HCT116 (cell line): ENCODE measurements around the gene CCR2. TPM values are rescaled to one million over a fixed set of nuclear protein-coding genes. Genes with fewer than 3 reads are reported as not detected.

Experiments used
- ATAC-seq: fragments of 200-7000 bp; cut with Tn5 transposase; 2 replicates; pipeline ENCODE4 v1.9.1; 2020; ENCODE audit warnings: mild to moderate bottlenecking, moderate library complexity
- BruUV-seq: library from RNA; stranded (reverse); fragments of 400-500 nt; replicated peaks from 2 replicates; lab custom pipeline; 2021; lab: Mats Ljungman, UMichigan
- CTCF ChIA-PET: fragments of 300-600 bp; sonication (Branson Sonifier 250); formaldehyde crosslinking; loops from one replicate; lab custom pipeline; 2021; ENCODE audit warnings: antibody characterized with exemption; lab: Charles Lee
- POLR2A ChIA-PET: fragments of 300-600, 350-600 bp; sonication (Branson Sonifier 250); formaldehyde crosslinking; loops from one replicate; lab custom pipeline; 2021; ENCODE audit warnings: antibody characterized with exemption; lab: Charles Lee
- RAD21 ChIA-PET, 2 experiments: fragments of 300-600 bp; sonication (Branson Sonifier 250); formaldehyde crosslinking; loops; one replicate each; lab custom pipeline; 2023; ENCODE audit warnings: low total read pairs in 2 of 2; ENCODE audit not compliant: uncharacterized antibody in 2 of 2, unreplicated experiment in 2 of 2, low non-redundant PET in 1 of 2; lab: Charles Lee
- DNase-seq: peaks from one replicate; pipeline ENCODE4 v3.0.0-alpha.2; 2010; ENCODE audit warnings: low read depth, low spot score
- H2AFZ ChIP-seq: fragments of 200-600 bp; shearing (Covaris generic), sonication (generic); 2 replicates; pipeline ENCODE4 v1.6.1; 2017; ENCODE audit warnings: low read depth, mixed run types, mixed read lengths, antibody characterized with exemption, low read length; ENCODE audit not compliant: poor library complexity, severe bottlenecking
- H3K27ac ChIP-seq: 2 replicates; pipeline ENCODE4 v1.5.1; 2012; ENCODE audit warnings: low read depth, low read length
- H3K27me3 ChIP-seq: fragments of 200-600 bp; sonication (generic); 2 replicates; pipeline ENCODE4 v1.6.1; 2016; ENCODE audit warnings: mixed run types, low read length, mixed read lengths; ENCODE audit not compliant: insufficient read depth
- H3K36me3 ChIP-seq, 2 experiments: fragments of 200-500 bp in 1 of 2; fragments of 200-600 bp in 1 of 2; sonication (Bioruptor generic) in 1 of 2; sonication (generic) in 1 of 2; 2 replicates each; pipeline versions ENCODE4 v1.5.1 to v1.6.1; 2014 to 2016; ENCODE audit warnings: low read length in 2 of 2, inconsistent platforms in 1 of 2, mixed read lengths in 1 of 2, mixed run types in 1 of 2; ENCODE audit not compliant: insufficient read depth in 2 of 2, control insufficient read depth in 1 of 2
- H3K4me1 ChIP-seq, 2 experiments: fragments of 200-600 bp in 1 of 2; sonication (generic) in 1 of 2; 2 replicates each; pipeline versions ENCODE4 v1.5.1 to v1.6.1; 2012 to 2017; ENCODE audit warnings: low read length in 2 of 2, inconsistent platforms in 1 of 2, mild to moderate bottlenecking in 1 of 2, mixed read lengths in 1 of 2, mixed run types in 1 of 2, moderate library complexity in 1 of 2; ENCODE audit not compliant: insufficient read depth in 2 of 2, control insufficient read depth in 1 of 2
- H3K4me2 ChIP-seq: fragments of 200-600 bp; sonication (generic); 2 replicates; pipeline ENCODE4 v1.6.1; 2017; ENCODE audit warnings: mixed run types, low read length, mixed read lengths
- H3K4me3 ChIP-seq, 2 experiments: fragments of 200-600 bp in 1 of 2; sonication (generic) in 1 of 2; replicated peaks in 1 of 2; 2 replicates each; pipeline ENCODE4 v1.5.1; 2011 to 2016; ENCODE audit warnings: low read length in 2 of 2, control low read depth in 1 of 2, low read depth in 1 of 2, mild to moderate bottlenecking in 1 of 2, mixed read lengths in 1 of 2, mixed run types in 1 of 2
- H3K79me2 ChIP-seq: fragments of 200-600 bp; sonication (generic); 2 replicates; pipeline ENCODE4 v1.6.1; 2017; ENCODE audit warnings: mild to moderate bottlenecking, mixed run types, low read length, moderate library complexity, mixed read lengths; ENCODE audit not compliant: insufficient read depth
- H3K9ac ChIP-seq: fragments of 200-600 bp; sonication (generic); 2 replicates; pipeline ENCODE4 v1.6.1; 2016; ENCODE audit warnings: low read length, mixed read lengths
- H3K9me2 ChIP-seq: fragments of 200-600 bp; sonication (generic), shearing (Covaris generic); 2 replicates; pipeline ENCODE4 v1.6.1; 2017; ENCODE audit warnings: mixed run types, mild to moderate bottlenecking, moderate library complexity; ENCODE audit not compliant: insufficient read depth
- H3K9me3 ChIP-seq, 2 experiments: fragments of 200-500 bp in 1 of 2; fragments of 200-600 bp in 1 of 2; sonication (Bioruptor generic) in 1 of 2; sonication (generic) in 1 of 2; 2 replicates each; pipeline ENCODE4 v1.6.1; 2014 to 2017; ENCODE audit warnings: low read length in 2 of 2, mixed read lengths in 2 of 2, inconsistent platforms in 1 of 2, low read depth in 1 of 2, mild to moderate bottlenecking in 1 of 2, mixed run types in 1 of 2, moderate library complexity in 1 of 2; ENCODE audit not compliant: control insufficient read depth in 1 of 2, insufficient read depth in 1 of 2
- H4K20me1 ChIP-seq: fragments of 200-600 bp; sonication (generic), shearing (Covaris generic); 2 replicates; pipeline ENCODE4 v1.6.1; 2017; ENCODE audit warnings: mixed run types, mild to moderate bottlenecking, moderate library complexity; ENCODE audit not compliant: insufficient read depth
- EZH2 ChIP-seq: fragments of 200-600 bp; sonication (generic); IDR thresholded peaks from 2 replicates; pipeline ENCODE4 v1.6.1; 2017; ENCODE audit warnings: antibody characterized with exemption, mixed run types
- POLR2AphosphoS5 ChIP-seq: IDR thresholded peaks from 2 replicates; pipeline ENCODE4 v1.6.1; 2011; ENCODE audit warnings: mild to moderate bottlenecking, low read depth, low read length, moderate library complexity
- REST ChIP-seq: IDR thresholded peaks from 2 replicates; pipeline ENCODE4 v1.6.1; 2012; ENCODE audit warnings: low read depth
- SRF ChIP-seq: IDR thresholded peaks from 2 replicates; pipeline ENCODE4 v1.6.1; 2012; ENCODE audit warnings: low read depth
- TCF7L2 ChIP-seq: IDR thresholded peaks from 2 replicates; pipeline ENCODE4 v1.7.0; 2011; ENCODE audit warnings: borderline replicate concordance, inconsistent platforms; ENCODE audit not compliant: insufficient read depth, insufficient read length; ENCODE audit errors: extremely low read depth
- ZFX ChIP-seq: fragments of 450-650 bp; IDR thresholded peaks from 2 replicates; pipeline ENCODE4 v1.6.1; 2017
- ZNF274 ChIP-seq: fragments of 200-500 bp; sonication (Bioruptor generic); IDR thresholded peaks from 2 replicates; pipeline ENCODE4 v1.6.1; 2014; ENCODE audit warnings: mild to moderate bottlenecking, low read depth, low read length, inconsistent platforms
- intact Hi-C: fragments of 100-400 bp; cut with micrococcal nuclease; formaldehyde crosslinking; loops from 2 replicates; pipeline ENCODE4 v1.10.0; 2022
- total RNA-seq: library from RNA; stranded (reverse); gene quantifications from one replicate; pipeline ENCODE4 v1.2.1, GENCODE V29; 2021; ENCODE audit not compliant: unreplicated experiment

Gene CCR2
- total RNA-seq, 1 experiment from 2014 or later, result not detected

GRCh38 chr3:46304739-46305138 is 49.2 kb upstream of the CCR2 start:
- CTCF ChIA-PET, result no interaction called here
- H3K4me2 ChIP-seq, result no peak overlapping the region
- no peak overlapping the region for H3K4me3 ChIP-seq
- H3K9ac ChIP-seq, result no peak overlapping the region
- H3K79me2 ChIP-seq, result no peaks in the 10 kb centered on the region
- no peaks in the 10 kb centered on the region for H3K9me3 ChIP-seq
- no peaks in the 10 kb centered on the region for H3K36me3 ChIP-seq
- TF ChIP-seq REST, result no peak
- no peak for TF ChIP-seq TCF7L2
- no peak for TF ChIP-seq ZNF274
- TF ChIP-seq ZFX, result no peak
- no peak for TF ChIP-seq POLR2AphosphoS5
- TF ChIP-seq SRF, result no peak
- TF ChIP-seq EZH2, result no peak
- TF ChIP-seq, all 23 proteins: peak for 0
- Histone ChIP-seq H3K4me1 (no peaks in the 10 kb centered on the region), H4K20me1 (no peaks in the 10 kb centered on the region), H2AFZ (no peak overlapping the region), H3K9me2 (no peaks in the 10 kb centered on the region; the same call in 1 of the 2 replicates), H3K27me3 (peaks cover 5% of the 10 kb centered on the region; the same call in 1 of the 2 replicates), H3K27ac (no peak overlapping the region)
- ATAC-seq (no peak), DNase-seq (no peak)
- RAD21 ChIA-PET, result no interaction called here
- no TSS peak for BruUV-seq
- POLR2A ChIA-PET, result no interaction called here
- intact Hi-C loops, result no loop called here
